Activated B cell treated with CpG ODN at 0.5 μM for 24 hours (primary cell): ENCODE data around the gene STRBP. TPM values are rescaled to one million over a fixed set of nuclear protein-coding genes. Genes with fewer than 3 reads are reported as not detected.

Experiments used
- ATAC-seq: fragments of 200-7000 bp; cut with Tn5 transposase; one replicate; pipeline ENCODE4 v1.10.0; 2021; ENCODE audit warnings: low read depth, mild to moderate bottlenecking, moderate library complexity
- CTCF ChIA-PET: fragments of 350-600 bp; sonication (Branson Sonifier 250); formaldehyde crosslinking; loops from one replicate; lab custom pipeline; 2021; ENCODE audit warnings: antibody characterized with exemption; lab: Charles Lee
- POLR2A ChIA-PET: fragments of 350-600 bp; sonication (Branson Sonifier 250); formaldehyde crosslinking; loops from one replicate; lab custom pipeline; 2021; ENCODE audit warnings: antibody characterized with exemption; lab: Charles Lee
- DNase-seq: peaks from one replicate; pipeline ENCODE4 v3.0.0; 2022
- H3K27ac Mint-ChIP-seq: one replicate; pipeline ENCODE4 v1.8.0; 2020; ENCODE audit warnings: mixed read lengths
- H3K27me3 Mint-ChIP-seq: one replicate; pipeline ENCODE4 v1.8.0; 2021; ENCODE audit warnings: mixed read lengths
- H3K36me3 Mint-ChIP-seq: one replicate; pipeline ENCODE4 v1.8.0; 2021; ENCODE audit warnings: low read depth, mixed read lengths
- H3K4me1 Mint-ChIP-seq: one replicate; pipeline ENCODE4 v1.8.0; 2021; ENCODE audit warnings: mixed read lengths
- H3K4me3 Mint-ChIP-seq: one replicate; pipeline ENCODE4 v1.8.0; 2020; ENCODE audit warnings: mild to moderate bottlenecking, mixed read lengths
- H3K9me3 Mint-ChIP-seq: one replicate; pipeline ENCODE4 v1.8.0; 2020; ENCODE audit warnings: mixed read lengths
- CTCF ChIP-seq: fragments of 200-600 bp; IDR thresholded peaks from one replicate; pipeline ENCODE4 v1.8.0; 2022; ENCODE audit warnings: antibody characterized with exemption, mild to moderate bottlenecking
- intact Hi-C: fragments of 100-400 bp; cut with micrococcal nuclease; formaldehyde crosslinking; loops from one replicate; pipeline ENCODE4 v1.15.1; 2024
- total RNA-seq: library from RNA; stranded (reverse); gene quantifications from 2 replicates; pipeline ENCODE4 v1.2.3, GENCODE V29; 2022

The STRBP gene
- total RNA-seq, 1 donor from 2014 or later: 127 TPM

DNA sequence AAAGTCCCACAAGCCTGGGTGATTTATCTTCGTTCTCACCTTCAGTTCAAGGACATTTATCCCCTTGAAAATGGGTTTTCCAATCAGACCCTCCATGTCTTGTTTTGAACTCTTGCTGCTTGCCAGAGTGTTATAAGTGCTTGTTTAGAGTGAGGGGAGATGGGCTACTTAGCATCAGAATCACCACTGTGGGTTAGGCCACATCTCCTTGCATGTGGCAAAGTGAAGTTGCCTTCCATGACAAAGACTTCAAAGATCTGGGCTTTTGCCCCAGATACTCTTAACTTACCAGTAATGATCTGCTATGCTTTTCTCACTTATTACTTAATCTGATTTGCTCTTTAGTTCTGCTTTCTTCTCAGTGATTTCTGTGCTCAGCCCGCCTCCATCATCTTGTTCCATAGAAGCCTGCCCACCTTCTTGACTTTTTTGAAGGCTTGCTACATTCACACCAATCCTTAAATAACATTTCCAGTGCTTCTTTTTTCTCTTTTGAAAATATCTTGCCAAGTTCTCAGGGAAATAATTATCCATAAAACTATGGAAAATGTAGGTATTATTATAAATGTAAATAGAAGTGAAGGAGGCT lies 195.9 kb downstream of the STRBP start:
- peaks cover 17% of the 10 kb centered on the region for H3K4me1 Mint-ChIP-seq
- POLR2A ChIA-PET: interaction anchor here (0.7 to 0.9 kb wide), 2 partner anchors 160 to 277 kb away, joined by 3 to 4 read pairs; partner anchors contain the start of gene ZBTB6
- ATAC-seq (no peak), DNase-seq (no peak)
- H3K36me3 Mint-ChIP-seq: peaks cover 67% of the 10 kb centered on the region
- no peaks in the 10 kb centered on the region for H3K9me3 Mint-ChIP-seq
- intact Hi-C loops: no loop called here
- CTCF ChIA-PET: interaction anchor here (6.1 kb wide), 1 partner anchor 277 kb away, joined by 41 read pairs; no protein-coding TSS in a partner anchor
- H3K4me3 Mint-ChIP-seq: no peak overlapping the region
- H3K27ac Mint-ChIP-seq: no peak overlapping the region
- no peaks in the 10 kb centered on the region for H3K27me3 Mint-ChIP-seq
- no peak for TF ChIP-seq CTCF

Other genes starting within 250 kb of the STRBP start
- gene GPR21, start 234.9 kb downstream of the STRBP start, total RNA-seq: 0.95 and 1.6 TPM in 2 replicates
- 1.0 and 1.2 TPM in 2 replicates for gene CRB2, start 87.6 kb upstream of the STRBP start, total RNA-seq